AG04449 (cell line): ENCODE data around the gene EIF2D.

Source experiments
- CTCF ChIA-PET: fragments of 350-600 bp; formaldehyde crosslinking; extraction: SDS; loops from one replicate; lab custom pipeline; 2021; ENCODE audit warnings: antibody characterized with exemption; lab: Yijun Ruan, JAX
- POLR2A ChIA-PET: fragments of 400-600, 350-600 bp; formaldehyde crosslinking; extraction: SDS; loops from one replicate; lab custom pipeline; 2020; ENCODE audit warnings: antibody characterized with exemption, inconsistent platforms; lab: Yijun Ruan, JAX
- DNase-seq: peaks from one replicate; pipeline ENCODE4 v3.0.0-alpha.2; 2010; ENCODE audit warnings: low read depth, low spot score
- H3K4me3 ChIP-seq: 2 replicates; pipeline ENCODE4 v1.5.1; 2011; ENCODE audit warnings: low read depth, mild to moderate bottlenecking, control low read depth, low read length
- TF ChIP-seq, protein P1 (sequence below): IDR thresholded peaks from one replicate; pipeline ENCODE4 v1.5.1; 2011; ENCODE audit warnings: mild to moderate bottlenecking, moderate library complexity, low read length, control low read depth, inconsistent platforms; ENCODE audit not compliant: insufficient read depth; ENCODE audit errors: missing control alignments

Gene EIF2D

GRCh38 chr1:206554701-206555472 lies 57.4 kb downstream of the EIF2D start:
- CTCF ChIA-PET, result interaction anchor here (0.8 to 7.9 kb wide), 10 partner anchors 9 to 110 kb away, joined by 3 to 136 read pairs (median 5); no protein-coding TSS in a partner anchor
- POLR2A ChIA-PET, result no interaction called here
- no peak for DNase-seq
- H3K4me3 ChIP-seq, result no peak overlapping the region
- TF ChIP-seq, protein P1, sequence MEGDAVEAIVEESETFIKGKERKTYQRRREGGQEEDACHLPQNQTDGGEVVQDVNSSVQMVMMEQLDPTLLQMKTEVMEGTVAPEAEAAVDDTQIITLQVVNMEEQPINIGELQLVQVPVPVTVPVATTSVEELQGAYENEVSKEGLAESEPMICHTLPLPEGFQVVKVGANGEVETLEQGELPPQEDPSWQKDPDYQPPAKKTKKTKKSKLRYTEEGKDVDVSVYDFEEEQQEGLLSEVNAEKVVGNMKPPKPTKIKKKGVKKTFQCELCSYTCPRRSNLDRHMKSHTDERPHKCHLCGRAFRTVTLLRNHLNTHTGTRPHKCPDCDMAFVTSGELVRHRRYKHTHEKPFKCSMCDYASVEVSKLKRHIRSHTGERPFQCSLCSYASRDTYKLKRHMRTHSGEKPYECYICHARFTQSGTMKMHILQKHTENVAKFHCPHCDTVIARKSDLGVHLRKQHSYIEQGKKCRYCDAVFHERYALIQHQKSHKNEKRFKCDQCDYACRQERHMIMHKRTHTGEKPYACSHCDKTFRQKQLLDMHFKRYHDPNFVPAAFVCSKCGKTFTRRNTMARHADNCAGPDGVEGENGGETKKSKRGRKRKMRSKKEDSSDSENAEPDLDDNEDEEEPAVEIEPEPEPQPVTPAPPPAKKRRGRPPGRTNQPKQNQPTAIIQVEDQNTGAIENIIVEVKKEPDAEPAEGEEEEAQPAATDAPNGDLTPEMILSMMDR, result no peak

DNA sequence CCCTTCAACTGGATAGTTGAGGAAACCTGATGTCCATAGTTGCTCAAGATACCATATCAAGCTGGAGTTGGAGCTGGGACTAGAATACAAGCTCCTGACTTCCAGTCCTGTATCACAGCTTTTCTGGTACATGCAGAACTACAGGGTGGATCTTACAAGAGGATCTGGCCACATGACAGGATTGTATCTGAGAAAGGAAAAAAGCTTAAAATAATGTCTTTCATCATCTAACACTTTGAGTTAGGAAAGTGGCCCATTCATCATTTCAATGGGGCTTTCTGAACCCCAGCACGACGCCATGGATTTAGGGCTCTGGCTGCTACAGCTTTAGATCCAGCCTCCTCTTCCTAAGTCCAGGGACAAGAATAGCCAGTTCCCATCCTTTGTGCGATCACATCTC lies 58.1 kb downstream of the EIF2D start:
- no peak overlapping the region for H3K4me3 ChIP-seq
- POLR2A ChIA-PET, result no interaction called here
- TF ChIP-seq, protein P1, result no peak
- CTCF ChIA-PET, result interaction anchor here (0.8 to 7.9 kb wide), 8 partner anchors 10 to 75 kb away, joined by 3 to 136 read pairs (median 5); no protein-coding TSS in a partner anchor
- DNase-seq, result no peak

- CTCF ChIA-PET, result interaction anchor here (1.7 to 2.1 kb wide), 4 partner anchors 15 to 112 kb away, joined by 5 to 12 read pairs (median 6); partner anchors contain the start of gene EIF2D
- TF ChIP-seq, protein P1, result no peak
- POLR2A ChIA-PET, result no interaction called here
These were observed 60.3 kb downstream of the EIF2D start for GRCh38 chr1:206551986-206552326.

GRCh38 chr1:206551296-206551985 lies 60.8 kb downstream of the EIF2D start:
- TF ChIP-seq, protein P1, result no peak
- no peak overlapping the region for H3K4me3 ChIP-seq
- CTCF ChIA-PET, result interaction anchor here (1.1 to 2.1 kb wide), 6 partner anchors 14 to 112 kb away, joined by 4 to 12 read pairs (median 5); partner anchors contain the start of gene EIF2D
- POLR2A ChIA-PET, result no interaction called here
- DNase-seq, result no peak

More at GRCh38 chr1:206551986-206552326, 60.3 kb downstream of the EIF2D start:
- DNase-seq, result no peak
- H3K4me3 ChIP-seq, result no peak overlapping the region

DNA sequence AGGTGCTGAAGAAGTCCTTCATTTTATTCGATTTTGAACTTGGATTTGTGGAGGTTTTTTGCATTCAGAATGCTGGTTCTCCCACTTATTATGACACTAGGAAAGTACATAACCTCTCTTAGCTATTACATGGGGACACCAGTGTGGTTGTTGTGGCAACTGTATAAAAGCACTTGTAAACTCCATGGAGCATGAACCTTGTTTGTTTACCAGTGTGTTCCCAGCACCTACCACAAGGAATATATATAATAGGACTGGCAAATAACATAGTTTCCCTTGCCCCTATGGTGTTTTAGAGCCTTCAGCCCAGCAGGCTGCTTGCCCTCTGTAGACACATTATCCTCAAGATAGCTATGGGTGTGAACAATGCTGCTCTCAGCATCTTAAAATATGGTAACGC lies 61.8 kb downstream of the EIF2D start:
- ChIA-PET POLR2A (no interaction called here), CTCF (interaction anchor here (0.8 to 2.1 kb wide), 7 partner anchors 9 to 71 kb away, joined by 3 to 12 read pairs (median 5); partner anchors contain the start of gene EIF2D)
- TF ChIP-seq, protein P1, result no peak
- H3K4me3 ChIP-seq, result no peak overlapping the region
- no peak for DNase-seq

DNA sequence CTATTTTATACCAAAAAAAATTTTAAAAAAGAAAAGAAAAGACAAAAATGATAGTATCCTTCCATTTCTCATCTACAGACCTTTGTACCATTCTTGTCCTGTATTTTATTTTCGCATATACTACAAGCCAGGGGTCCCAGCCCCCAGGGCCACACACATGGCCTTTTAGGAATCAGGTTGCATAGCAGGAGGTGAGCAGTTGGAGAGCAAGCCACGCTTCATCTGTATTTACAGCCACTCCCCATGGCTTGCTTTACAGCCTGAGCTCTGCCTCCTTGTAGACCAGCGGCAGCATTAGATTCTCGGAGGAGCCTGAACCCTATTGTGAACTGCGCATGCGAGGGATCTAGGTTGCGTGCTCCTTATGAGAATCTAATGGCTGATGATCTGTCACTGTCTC lies 65.2 kb downstream of the EIF2D start:
- H3K4me3 ChIP-seq, result no peak overlapping the region
- ChIA-PET CTCF (interaction anchor here (1.5 to 9.4 kb wide), 7 partner anchors 10 to 48 kb away, joined by 3 to 215 read pairs (median 54); no protein-coding TSS in a partner anchor), POLR2A (no interaction called here)
- TF ChIP-seq, protein P1, result no peak
- DNase-seq, result no peak
